ENCODE results near the gene DLEC1.

GRCh38 chr3:37992271-37993066, 46.5 kb upstream of the DLEC1 start:
- TF ChIP-seq CTCF (conservative IDR thresholded peaks at IDR 0.05; ENCODE audit: low read depth, low read length) (no peak), CEBPB (IDR thresholded peaks at IDR 0.05; ENCODE audit: low read depth, low read length) (no peak)
